GM10248 (cell line): ENCODE results near the gene CNN3.

Experiments used
- CTCF ChIA-PET: fragments of 300-600 bp; sonication (Branson Sonifier 250); formaldehyde crosslinking; extraction: SDS; loops from one replicate; lab custom pipeline; 2021; ENCODE audit warnings: antibody characterized with exemption; lab: Yijun Ruan, JAX
- POLR2A ChIA-PET: fragments of 350-650 bp; sonication (Branson Sonifier 250); formaldehyde crosslinking; extraction: SDS; loops from one replicate; lab custom pipeline; 2020; ENCODE audit warnings: antibody characterized with exemption; lab: Yijun Ruan, JAX
- DNase-seq: peaks from one replicate; pipeline ENCODE4 v3.0.0; 2012; ENCODE audit errors: extremely low spot score
- CTCF ChIP-seq: IDR thresholded peaks from 2 replicates; pipeline ENCODE4 v1.5.1; 2012; ENCODE audit warnings: mild to moderate bottlenecking, low read depth; ENCODE audit errors: extremely low read depth, missing control alignments, control extremely low read depth

The CNN3 gene

DNA sequence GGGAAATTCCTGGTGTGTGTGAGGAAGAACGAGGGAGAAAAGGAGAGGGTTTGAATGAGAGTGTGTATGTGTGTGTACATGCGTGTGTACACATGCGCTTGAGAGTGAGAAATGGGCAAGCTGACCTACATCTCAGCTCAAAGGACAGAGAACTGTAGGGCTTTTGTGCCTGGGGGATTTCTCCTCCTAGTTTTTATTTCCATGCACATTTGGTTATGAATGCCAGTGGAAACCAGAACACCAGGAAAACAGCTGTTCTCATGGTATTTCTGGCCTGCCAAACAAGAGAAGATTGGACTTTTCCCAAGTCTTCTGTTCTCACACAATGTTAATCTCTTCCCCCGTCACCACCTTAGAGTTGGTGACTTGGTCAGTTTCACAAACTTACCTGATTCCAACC lies 61.5 kb downstream of the CNN3 start:
- no peak for DNase-seq
- ChIA-PET CTCF (interaction anchor here (1.1 to 5.6 kb wide), 3 partner anchors 8 to 178 kb away, joined by 4 to 50 read pairs (median 23); no protein-coding TSS in a partner anchor), POLR2A (no interaction called here)
- TF ChIP-seq CTCF: no peak

- no peak for DNase-seq
- POLR2A ChIA-PET: no interaction called here
- CTCF ChIA-PET: interaction anchor here (1.1 to 5.6 kb wide), 3 partner anchors 9 to 179 kb away, joined by 4 to 50 read pairs (median 23); no protein-coding TSS in a partner anchor
- TF ChIP-seq CTCF: no peak
Observed at GRCh38 chr1:94864821-94865220, 62.1 kb downstream of the CNN3 start.

- TF ChIP-seq CTCF: no peak
- POLR2A ChIA-PET: no interaction called here
- no peak for DNase-seq
- CTCF ChIA-PET: interaction anchor here (1.1 to 5.6 kb wide), 5 partner anchors 10 to 221 kb away, joined by 3 to 50 read pairs (median 13); no protein-coding TSS in a partner anchor
Observed at GRCh38 chr1:94863919-94864318, 63.0 kb downstream of the CNN3 start.

GRCh38 chr1:94863297-94863911 lies 63.5 kb downstream of the CNN3 start:
- DNase-seq: no peak
- POLR2A ChIA-PET: no interaction called here
- CTCF ChIA-PET: interaction anchor here (1.1 to 5.6 kb wide), 5 partner anchors 10 to 221 kb away, joined by 3 to 50 read pairs (median 13); no protein-coding TSS in a partner anchor
- TF ChIP-seq CTCF: no peak

GRCh38 chr1:94862718-94863117 lies 64.2 kb downstream of the CNN3 start:
- TF ChIP-seq CTCF: no peak

GRCh38 chr1:94859174-94859573 lies 67.7 kb downstream of the CNN3 start:
- TF ChIP-seq CTCF: no peak
- ChIA-PET CTCF (interaction anchor here (3.4 kb wide), 1 partner anchor 184 kb away, joined by 16 read pairs; no protein-coding TSS in a partner anchor), POLR2A (no interaction called here)
- DNase-seq: no peak

More at GRCh38 chr1:94862718-94863117, 64.2 kb downstream of the CNN3 start:
- CTCF ChIA-PET: interaction anchor here (1.6 to 5.6 kb wide), 4 partner anchors 9 to 222 kb away, joined by 4 to 50 read pairs (median 18); no protein-coding TSS in a partner anchor
- DNase-seq: no peak
- POLR2A ChIA-PET: no interaction called here
